Activated B cell treated with CpG ODN at 0.5 μM for 24 hours (primary cell): ENCODE measurements around the gene MEIS3. TPM values are rescaled to one million over a fixed set of nuclear protein-coding genes. Genes with fewer than 3 reads are reported as not detected.

Experiments used
- ATAC-seq: fragments of 200-7000 bp; cut with Tn5 transposase; one replicate; pipeline ENCODE4 v1.10.0; 2021; ENCODE audit warnings: low read depth, mild to moderate bottlenecking, moderate library complexity
- CTCF ChIA-PET: fragments of 350-600 bp; sonication (Branson Sonifier 250); formaldehyde crosslinking; loops from one replicate; lab custom pipeline; 2021; ENCODE audit warnings: antibody characterized with exemption; lab: Charles Lee
- POLR2A ChIA-PET: fragments of 350-600 bp; sonication (Branson Sonifier 250); formaldehyde crosslinking; loops from one replicate; lab custom pipeline; 2021; ENCODE audit warnings: antibody characterized with exemption; lab: Charles Lee
- DNase-seq: peaks from one replicate; pipeline ENCODE4 v3.0.0; 2022
- H3K27ac Mint-ChIP-seq: one replicate; pipeline ENCODE4 v1.8.0; 2020; ENCODE audit warnings: mixed read lengths
- H3K27me3 Mint-ChIP-seq: one replicate; pipeline ENCODE4 v1.8.0; 2021; ENCODE audit warnings: mixed read lengths
- H3K36me3 Mint-ChIP-seq: one replicate; pipeline ENCODE4 v1.8.0; 2021; ENCODE audit warnings: low read depth, mixed read lengths
- H3K4me1 Mint-ChIP-seq: one replicate; pipeline ENCODE4 v1.8.0; 2021; ENCODE audit warnings: mixed read lengths
- H3K4me3 Mint-ChIP-seq: one replicate; pipeline ENCODE4 v1.8.0; 2020; ENCODE audit warnings: mild to moderate bottlenecking, mixed read lengths
- H3K9me3 Mint-ChIP-seq: one replicate; pipeline ENCODE4 v1.8.0; 2020; ENCODE audit warnings: mixed read lengths
- CTCF ChIP-seq: fragments of 200-600 bp; IDR thresholded peaks from one replicate; pipeline ENCODE4 v1.8.0; 2022; ENCODE audit warnings: antibody characterized with exemption, mild to moderate bottlenecking
- intact Hi-C: fragments of 100-400 bp; cut with micrococcal nuclease; formaldehyde crosslinking; loops from one replicate; pipeline ENCODE4 v1.15.1; 2024
- total RNA-seq: library from RNA; stranded (reverse); gene quantifications from 2 replicates; pipeline ENCODE4 v1.2.3, GENCODE V29; 2022

MEIS3 gene
- not detected in 2 replicates for total RNA-seq

DNA sequence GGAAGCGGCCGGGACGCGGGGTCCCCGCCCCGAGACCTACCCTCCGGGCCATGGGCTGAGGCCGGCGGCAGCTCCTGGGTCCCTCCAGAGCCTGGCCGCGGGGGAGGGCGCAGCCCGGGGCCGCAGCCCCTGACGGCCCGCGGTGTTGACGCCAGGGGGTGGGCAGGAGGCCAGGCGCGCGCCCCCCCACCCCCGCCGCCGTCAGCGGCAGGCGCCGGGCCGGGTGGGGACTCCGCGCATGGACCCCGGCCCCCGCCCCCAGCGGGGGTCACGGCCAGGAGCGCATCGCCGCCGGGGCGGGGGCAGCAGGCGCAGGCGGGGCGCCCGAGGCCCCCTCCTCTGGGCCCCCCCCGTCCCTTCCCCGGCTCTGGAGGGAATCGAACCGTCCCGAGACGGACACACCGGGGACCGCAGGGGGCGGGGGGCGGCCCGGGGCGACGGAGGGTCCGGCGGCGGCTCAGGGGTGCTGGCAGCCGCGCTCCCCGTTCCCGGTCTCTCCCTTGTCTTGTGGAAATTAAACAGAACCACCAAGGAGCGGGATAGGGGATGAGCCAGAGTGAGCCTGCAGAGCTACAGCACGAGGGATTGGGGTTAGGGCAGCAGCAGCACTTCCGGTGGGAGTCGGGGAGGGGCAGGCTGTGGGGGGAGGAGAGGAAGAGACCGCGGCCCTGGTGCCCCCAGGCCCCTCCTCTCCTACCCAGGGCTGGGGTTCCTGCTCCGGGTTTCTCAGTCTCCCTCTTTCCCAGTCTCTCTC lies at the start of gene MEIS3:
TSS of gene MEIS3 (minus strand) at position 498 of the 754 bp plus-strand sequence. CDS start at position 52, 446 bp downstream.
- H3K27ac Mint-ChIP-seq, result no peak within 1 kb of the TSS
- H3K4me1 Mint-ChIP-seq, result peaks cover 14% of the 10 kb centered on the region
- ChIA-PET POLR2A (interaction anchor here (0.5 to 0.6 kb wide), 2 partner anchors 37 to 191 kb away, joined by 4 to 5 read pairs; no protein-coding TSS in a partner anchor), CTCF (no interaction called here)
- H3K36me3 Mint-ChIP-seq, result no peaks in the 10 kb centered on the region
- DNase-seq, result no peak
- TF ChIP-seq CTCF, result no peak
- H3K9me3 Mint-ChIP-seq, result no peaks in the 10 kb centered on the region
- H3K27me3 Mint-ChIP-seq, result peaks cover 69% of the 10 kb centered on the region
- intact Hi-C loops, result no loop called here
- peak; percentile 18 for ATAC-seq
- H3K4me3 Mint-ChIP-seq, result peak within 1 kb of the TSS; percentile 32

DNA sequence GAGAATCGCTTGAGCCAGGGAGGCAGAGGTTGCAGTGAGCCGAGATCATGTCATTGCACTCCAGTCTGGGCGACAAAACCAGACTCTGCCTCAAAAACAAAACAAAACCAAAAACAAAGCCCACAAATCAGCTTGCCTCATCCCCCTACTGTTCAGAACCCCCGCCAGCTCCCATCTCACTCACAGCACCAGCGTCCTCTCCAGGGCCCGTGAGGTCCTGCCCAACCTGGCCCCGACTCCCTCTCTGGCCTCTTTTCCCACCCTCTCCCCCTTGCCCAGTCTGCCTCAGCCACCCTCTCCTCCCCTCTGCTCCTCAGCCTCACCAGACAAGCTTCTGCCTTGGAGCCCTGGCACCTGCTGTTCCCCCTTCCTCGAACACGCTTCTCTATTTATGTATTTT lies 48.6 kb upstream of the MEIS3 start:
- Mint-ChIP-seq H3K4me1 (peaks cover 9% of the 10 kb centered on the region), H3K27ac (no peak overlapping the region), H3K27me3 (peaks cover 58% of the 10 kb centered on the region), H3K36me3 (no peaks in the 10 kb centered on the region), H3K4me3 (no peak overlapping the region), H3K9me3 (no peaks in the 10 kb centered on the region)
- POLR2A ChIA-PET, result no interaction called here
- TF ChIP-seq CTCF, result no peak
- intact Hi-C loops, result no loop called here
- DNase-seq, result no peak
- ATAC-seq, result no peak
- CTCF ChIA-PET, result no interaction called here

DNA sequence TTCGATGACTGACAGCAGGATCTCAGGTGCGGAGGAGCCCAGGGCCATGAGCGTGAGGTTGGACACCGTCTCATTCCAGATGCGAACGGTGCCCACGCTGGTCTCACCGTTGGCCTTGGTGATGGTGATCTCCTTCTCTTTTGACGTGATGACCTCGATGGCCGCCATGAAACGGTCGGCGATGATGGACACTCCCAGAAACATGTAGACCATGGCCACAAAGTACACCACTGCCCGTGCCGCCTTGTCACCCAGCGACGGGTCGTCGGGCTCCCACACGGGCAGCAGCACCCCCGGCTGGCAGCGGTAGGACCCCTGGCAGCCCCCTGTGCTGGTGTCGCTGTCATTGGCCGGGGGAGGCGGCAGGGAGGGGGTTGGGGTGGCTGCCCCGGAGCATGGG lies 46.6 kb upstream of the MEIS3 start:
- H3K36me3 Mint-ChIP-seq, result no peaks in the 10 kb centered on the region
- peaks cover under 1% of the 10 kb centered on the region for H3K4me1 Mint-ChIP-seq
- H3K27ac Mint-ChIP-seq, result no peak overlapping the region
- ATAC-seq, result no peak
- H3K27me3 Mint-ChIP-seq, result peaks cover 58% of the 10 kb centered on the region
- TF ChIP-seq CTCF, result no peak
- intact Hi-C loops, result no loop called here
- ChIA-PET POLR2A (no interaction called here), CTCF (no interaction called here)
- H3K4me3 Mint-ChIP-seq, result no peak overlapping the region
- no peaks in the 10 kb centered on the region for H3K9me3 Mint-ChIP-seq
- no peak for DNase-seq

- ATAC-seq (no peak), DNase-seq (no peak)
- Mint-ChIP-seq H3K9me3 (no peaks in the 10 kb centered on the region), H3K4me1 (no peaks in the 10 kb centered on the region), H3K27ac (no peak overlapping the region), H3K27me3 (peaks cover 51% of the 10 kb centered on the region), H3K36me3 (no peaks in the 10 kb centered on the region), H3K4me3 (no peak overlapping the region)
- ChIA-PET POLR2A (no interaction called here), CTCF (no interaction called here)
- intact Hi-C loops, result no loop called here
- TF ChIP-seq CTCF, result no peak
Observed at GRCh38 chr19:47464675-47465419, 45.5 kb upstream of the MEIS3 start.

GRCh38 chr19:47461876-47462275 lies 42.5 kb upstream of the MEIS3 start:
- Mint-ChIP-seq H3K27ac (no peak overlapping the region), H3K9me3 (no peaks in the 10 kb centered on the region), H3K4me1 (no peaks in the 10 kb centered on the region), H3K27me3 (peaks cover 28% of the 10 kb centered on the region), H3K4me3 (no peak overlapping the region), H3K36me3 (no peaks in the 10 kb centered on the region)
- no peak for ATAC-seq
- DNase-seq, result no peak
- no peak for TF ChIP-seq CTCF
- ChIA-PET CTCF (no interaction called here), POLR2A (interaction anchor here (0.6 kb wide), 1 partner anchor 100 kb away, joined by 5 read pairs; no protein-coding TSS in a partner anchor)
- intact Hi-C loops, result no loop called here
